GM12892 (cell line): ENCODE data around the gene CAMSAP2.

Source experiments
- POLR2A ChIP-seq: IDR thresholded peaks from 2 replicates; pipeline ENCODE4 v1.6.1; 2011; ENCODE audit warnings: low read depth, low read length, control low read depth
- TAF1 ChIP-seq: IDR thresholded peaks from 2 replicates; pipeline ENCODE4 v1.6.1; 2011; ENCODE audit warnings: low read depth, mild to moderate bottlenecking, control low read depth, low read length, borderline replicate concordance

DNA sequence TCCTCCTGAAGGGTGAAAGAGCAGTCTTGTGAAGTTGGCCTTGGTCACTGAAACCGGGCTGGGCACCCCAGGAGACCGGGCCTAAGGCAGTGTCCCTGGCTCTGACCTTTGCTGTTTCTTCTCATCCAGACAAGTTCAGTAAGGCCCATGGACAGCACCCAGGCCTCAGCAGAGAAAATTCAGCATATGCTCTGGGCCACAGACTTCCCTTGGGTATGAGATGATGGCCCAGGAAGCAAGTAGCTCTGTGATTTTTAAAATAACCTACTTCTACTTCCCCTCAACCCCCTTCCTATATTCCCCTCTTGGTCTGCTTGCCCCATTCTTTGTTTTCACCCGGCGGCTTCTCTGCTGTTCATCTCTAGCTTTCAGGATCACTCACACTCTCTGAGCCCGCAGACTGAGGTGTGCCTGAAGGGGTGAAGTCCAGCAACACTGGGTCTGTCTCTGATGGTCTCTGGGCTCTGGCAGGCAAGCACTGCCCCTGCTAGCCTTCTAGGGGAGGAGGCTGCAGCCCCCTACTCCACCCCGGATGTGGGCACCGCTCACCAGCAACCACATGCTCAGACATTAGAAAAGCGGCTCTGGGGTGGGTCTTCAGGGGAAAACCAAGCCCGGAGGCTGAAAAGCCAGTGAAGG, 131.2 kb downstream of the CAMSAP2 start:
- peak; percentile 71 for TF ChIP-seq POLR2A
- TF ChIP-seq TAF1, result no peak
